Stimulated activated effector memory CD8-positive, alpha-beta T cell treated with anti-CD3 and anti-CD28 coated beads, Interleukin-12 subunit alpha, Interleukin-12 subunit beta, amount 100 ng/mL, for 72 hours (primary cell): Measurements from ENCODE around the gene BTBD10.

Experiments used
- ATAC-seq: fragments of 150-1000 bp; cut with Tn5 transposase; 2 replicates; pipeline ENCODE4 v1.10.0; 2021
- DNase-seq, 2 donors: peaks; one replicate each; pipeline ENCODE4 v3.0.0; 2021 to 2022; ENCODE audit warnings: low spot score in 2 of 2
- H3K27ac Mint-ChIP-seq: one replicate; pipeline ENCODE4 v1.8.0; 2022; ENCODE audit warnings: mild to moderate bottlenecking, mixed read lengths
- H3K36me3 Mint-ChIP-seq: one replicate; pipeline ENCODE4 v1.8.0; 2022; ENCODE audit warnings: mild to moderate bottlenecking, mixed read lengths
- H3K4me1 Mint-ChIP-seq: one replicate; pipeline ENCODE4 v1.8.0; 2022; ENCODE audit warnings: mixed read lengths
- H3K4me3 Mint-ChIP-seq: one replicate; pipeline ENCODE4 v1.8.0; 2022; ENCODE audit warnings: mild to moderate bottlenecking, mixed read lengths
- H3K9me3 Mint-ChIP-seq: one replicate; pipeline ENCODE4 v1.8.0; 2022; ENCODE audit warnings: mixed read lengths

BTBD10 gene

DNA sequence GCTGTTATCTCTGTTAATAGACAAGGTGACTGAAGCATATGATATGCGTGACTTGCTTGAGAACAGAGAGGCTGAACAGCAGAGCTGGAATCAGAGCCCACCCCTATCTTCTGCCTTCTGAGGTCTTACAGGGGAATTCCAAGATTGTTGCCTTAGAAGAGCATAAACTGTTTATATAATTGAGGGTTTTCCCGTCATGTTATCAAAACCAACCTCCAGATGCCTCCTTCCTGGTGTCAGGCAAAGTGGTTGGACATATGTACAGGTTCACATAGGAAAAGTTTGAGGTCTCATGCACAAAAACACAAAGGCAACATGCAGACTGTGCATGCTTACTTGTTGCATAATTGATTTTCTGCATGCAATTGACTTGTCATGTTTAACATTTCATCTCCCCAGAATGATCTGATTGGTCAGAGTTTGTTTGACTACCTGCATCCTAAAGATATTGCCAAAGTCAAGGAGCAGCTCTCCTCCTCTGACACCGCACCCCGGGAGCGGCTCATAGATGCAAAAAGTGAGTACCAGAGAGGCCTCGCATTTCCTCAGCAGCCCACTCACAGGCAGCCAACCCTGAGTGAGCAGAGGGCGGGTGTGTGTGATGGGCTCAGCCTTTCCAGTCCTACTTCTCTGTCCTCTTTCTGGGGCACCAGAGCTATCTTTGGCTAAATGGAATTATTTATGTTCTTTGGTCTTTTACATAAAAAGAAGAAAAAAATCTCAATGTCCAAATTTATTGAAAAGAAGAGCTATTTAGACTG, 96.6 kb downstream of the BTBD10 start:
- Mint-ChIP-seq H3K4me3 (no peak overlapping the region), H3K36me3 (peaks cover 12% of the 10 kb centered on the region), H3K9me3 (no peaks in the 10 kb centered on the region), H3K4me1 (no peaks in the 10 kb centered on the region), H3K27ac (no peak overlapping the region)
- ATAC-seq = no peak
- no peak for DNase-seq

GRCh38 chr11:13364388-13364787, 98.6 kb downstream of the BTBD10 start:
- DNase-seq = no peak
- H3K27ac Mint-ChIP-seq = peak overlapping the region; percentile 75
- H3K4me1 Mint-ChIP-seq = no peaks in the 10 kb centered on the region
- H3K4me3 Mint-ChIP-seq = no peak overlapping the region
- no peaks in the 10 kb centered on the region for H3K9me3 Mint-ChIP-seq
- peaks cover 32% of the 10 kb centered on the region for H3K36me3 Mint-ChIP-seq
- no peak for ATAC-seq

DNA sequence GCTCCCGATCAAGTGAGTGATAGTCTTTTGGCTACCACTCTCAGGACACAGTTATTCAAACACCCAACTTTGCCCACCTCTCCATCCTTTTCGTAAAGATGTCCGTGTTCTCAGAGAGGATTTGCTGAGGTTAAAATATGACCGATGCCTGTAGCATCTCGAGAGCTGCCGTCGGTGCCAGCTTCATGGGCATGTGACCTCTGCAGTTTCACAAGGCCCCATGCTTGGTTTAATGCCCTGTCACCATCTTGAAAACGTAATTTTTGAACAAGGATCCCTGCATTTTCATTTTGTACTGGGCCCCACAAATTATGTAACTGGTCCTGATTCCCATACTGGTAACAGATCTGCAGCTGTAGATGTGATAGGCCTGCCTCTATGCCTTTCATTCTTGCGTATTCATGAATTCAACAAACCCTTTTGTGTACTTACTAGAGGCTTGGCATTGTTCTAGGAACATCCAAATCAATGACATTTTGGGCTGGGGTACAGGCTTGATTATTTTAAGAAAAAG, 100.4 kb downstream of the BTBD10 start:
- no peak for ATAC-seq
- H3K36me3 Mint-ChIP-seq = peaks cover 50% of the 10 kb centered on the region

GRCh38 chr11:13358596-13359270, 104.3 kb downstream of the BTBD10 start:
- Mint-ChIP-seq H3K36me3 (peaks cover 89% of the 10 kb centered on the region), H3K4me1 (peaks cover 8% of the 10 kb centered on the region)

More for the DNA sequence above, 100.4 kb downstream of the BTBD10 start:
- Mint-ChIP-seq H3K9me3 (no peaks in the 10 kb centered on the region), H3K4me1 (no peaks in the 10 kb centered on the region), H3K4me3 (no peak overlapping the region), H3K27ac (no peak overlapping the region)
- no peak for DNase-seq

GRCh38 chr11:13357232-13357631, 105.8 kb downstream of the BTBD10 start:
- H3K36me3 Mint-ChIP-seq = peaks cover 100% of the 10 kb centered on the region
- no peak overlapping the region for H3K27ac Mint-ChIP-seq
- no peak for ATAC-seq
- no peak overlapping the region for H3K4me3 Mint-ChIP-seq
- no peaks in the 10 kb centered on the region for H3K9me3 Mint-ChIP-seq
- no peak for DNase-seq
- peaks cover 8% of the 10 kb centered on the region for H3K4me1 Mint-ChIP-seq

More at GRCh38 chr11:13358596-13359270, 104.3 kb downstream of the BTBD10 start:
- no peaks in the 10 kb centered on the region for H3K9me3 Mint-ChIP-seq
- H3K4me3 Mint-ChIP-seq = no peak overlapping the region
- no peak for DNase-seq
- ATAC-seq = no peak
- H3K27ac Mint-ChIP-seq = peak overlapping the region; percentile 73

DNA sequence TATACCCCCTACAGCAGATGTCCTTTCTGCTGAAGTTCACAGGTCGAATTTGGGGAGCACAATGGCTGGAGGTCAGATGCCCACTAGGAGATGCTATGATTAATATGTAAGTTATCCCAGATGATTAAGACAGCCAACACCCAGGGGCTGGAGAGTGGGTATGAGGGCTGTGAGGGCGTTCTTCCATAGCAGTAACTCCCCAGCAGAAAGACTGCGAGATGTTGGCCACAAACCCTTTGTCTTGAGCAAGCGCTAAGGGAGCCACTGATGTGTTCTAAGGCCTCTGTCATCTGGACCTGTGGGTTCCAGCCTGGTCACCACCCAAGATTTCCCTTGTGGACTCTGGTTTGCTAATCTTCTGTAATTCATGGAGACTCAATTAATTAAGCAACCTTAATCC, 107.8 kb downstream of the BTBD10 start:
- no peak for DNase-seq
- Mint-ChIP-seq H3K36me3 (peaks cover 97% of the 10 kb centered on the region), H3K4me1 (peaks cover 24% of the 10 kb centered on the region)

DNA sequence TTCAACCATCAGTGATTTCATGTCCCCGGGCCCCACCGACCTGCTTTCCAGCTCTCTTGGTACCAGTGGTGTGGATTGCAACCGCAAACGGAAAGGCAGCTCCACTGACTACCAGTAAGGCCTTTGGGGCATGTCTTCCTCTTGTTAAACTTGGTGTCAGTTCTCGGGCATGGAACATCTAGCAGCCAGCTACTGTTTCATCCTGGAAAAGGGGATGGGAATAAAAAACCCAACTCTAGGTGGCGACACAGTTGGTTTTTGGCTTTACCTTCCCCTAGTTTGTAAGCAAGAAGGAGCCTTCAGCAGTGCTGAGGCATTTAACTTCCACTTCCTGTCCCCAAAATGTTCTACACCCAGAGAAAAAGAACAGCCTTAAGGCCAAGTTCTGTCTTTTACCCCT, 108.7 kb downstream of the BTBD10 start:
- Mint-ChIP-seq H3K4me3 (no peak overlapping the region), H3K36me3 (peaks cover 97% of the 10 kb centered on the region), H3K9me3 (no peaks in the 10 kb centered on the region), H3K4me1 (peaks cover 24% of the 10 kb centered on the region), H3K27ac (peak overlapping the region; percentile 70)
- ATAC-seq = no peak
- no peak for DNase-seq

More for the DNA sequence above, 107.8 kb downstream of the BTBD10 start:
- Mint-ChIP-seq H3K4me3 (no peak overlapping the region), H3K27ac (peak overlapping the region; percentile 70), H3K9me3 (no peaks in the 10 kb centered on the region)
- no peak for ATAC-seq

DNA sequence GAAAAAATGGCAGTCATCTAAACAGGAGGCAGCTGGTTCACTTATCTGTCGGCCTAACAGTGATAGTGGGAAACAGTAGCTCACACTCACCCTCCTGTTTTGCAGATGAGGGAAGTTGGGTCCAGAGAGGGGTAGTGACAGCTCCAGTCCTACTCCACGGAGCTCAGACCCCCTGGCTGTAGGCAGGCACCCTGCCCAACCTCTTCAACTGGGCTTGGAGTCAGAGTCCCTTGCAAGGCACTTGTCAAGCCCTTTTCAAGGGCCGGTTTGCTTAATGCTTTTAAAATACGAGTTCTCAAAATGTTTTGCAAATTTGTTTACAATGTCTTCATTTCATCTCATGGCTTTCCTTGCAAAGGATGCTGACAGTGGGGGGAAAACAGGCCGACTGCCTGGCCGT, 110.3 kb downstream of the BTBD10 start:
- H3K4me1 Mint-ChIP-seq = peaks cover 34% of the 10 kb centered on the region
- H3K36me3 Mint-ChIP-seq = peaks cover 86% of the 10 kb centered on the region
- H3K9me3 Mint-ChIP-seq = no peaks in the 10 kb centered on the region
- H3K27ac Mint-ChIP-seq = no peak overlapping the region
- ATAC-seq (no peak), DNase-seq (no peak)
- H3K4me3 Mint-ChIP-seq = no peak overlapping the region

GRCh38 chr11:13349581-13349980, 113.4 kb downstream of the BTBD10 start:
- H3K4me1 Mint-ChIP-seq = peaks cover 57% of the 10 kb centered on the region
- DNase-seq = no peak
- H3K4me3 Mint-ChIP-seq = no peak overlapping the region
- no peaks in the 10 kb centered on the region for H3K9me3 Mint-ChIP-seq
- no peak overlapping the region for H3K27ac Mint-ChIP-seq
- no peak for ATAC-seq
- peaks cover 63% of the 10 kb centered on the region for H3K36me3 Mint-ChIP-seq

DNA sequence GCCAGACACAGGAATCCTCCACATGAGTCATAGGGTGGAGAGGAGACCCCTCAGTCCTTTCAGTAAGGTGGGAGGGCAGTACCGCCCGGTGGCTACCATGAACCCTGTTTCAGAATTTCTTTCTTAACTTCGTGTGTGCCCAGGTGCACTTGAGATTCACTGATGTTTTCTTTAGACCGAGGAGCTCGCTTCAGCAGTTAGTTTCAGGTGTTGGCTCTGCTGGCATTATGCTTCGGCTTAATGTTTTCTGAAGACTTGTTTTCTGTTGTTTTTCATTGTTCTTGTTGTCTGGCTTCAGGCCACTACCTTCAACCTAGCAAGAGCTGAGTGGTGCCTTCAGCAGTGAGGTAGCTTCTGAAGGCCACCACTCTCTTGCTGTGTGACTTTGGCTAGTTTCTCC, 114.0 kb downstream of the BTBD10 start:
- Mint-ChIP-seq H3K36me3 (peaks cover 58% of the 10 kb centered on the region), H3K4me3 (no peak overlapping the region), H3K27ac (peak overlapping the region; percentile 93), H3K4me1 (peaks cover 57% of the 10 kb centered on the region), H3K9me3 (no peaks in the 10 kb centered on the region)
- DNase-seq = no peak
- ATAC-seq = no peak

- no peak for DNase-seq
- Mint-ChIP-seq H3K9me3 (no peaks in the 10 kb centered on the region), H3K36me3 (peaks cover 51% of the 10 kb centered on the region), H3K4me1 (peaks cover 63% of the 10 kb centered on the region), H3K27ac (peak overlapping the region; percentile 93), H3K4me3 (peak overlapping the region; percentile 23)
- ATAC-seq = peak; percentile 31
These were observed 114.7 kb downstream of the BTBD10 start for GRCh38 chr11:13348305-13348704.

- Mint-ChIP-seq H3K4me3 (peak overlapping the region; percentile 23), H3K36me3 (peaks cover 46% of the 10 kb centered on the region), H3K9me3 (no peaks in the 10 kb centered on the region), H3K27ac (peak overlapping the region; percentile 93), H3K4me1 (peaks cover 64% of the 10 kb centered on the region)
- DNase-seq (no peak), ATAC-seq (no peak)
These were observed 115.1 kb downstream of the BTBD10 start for GRCh38 chr11:13347901-13348300.

DNA sequence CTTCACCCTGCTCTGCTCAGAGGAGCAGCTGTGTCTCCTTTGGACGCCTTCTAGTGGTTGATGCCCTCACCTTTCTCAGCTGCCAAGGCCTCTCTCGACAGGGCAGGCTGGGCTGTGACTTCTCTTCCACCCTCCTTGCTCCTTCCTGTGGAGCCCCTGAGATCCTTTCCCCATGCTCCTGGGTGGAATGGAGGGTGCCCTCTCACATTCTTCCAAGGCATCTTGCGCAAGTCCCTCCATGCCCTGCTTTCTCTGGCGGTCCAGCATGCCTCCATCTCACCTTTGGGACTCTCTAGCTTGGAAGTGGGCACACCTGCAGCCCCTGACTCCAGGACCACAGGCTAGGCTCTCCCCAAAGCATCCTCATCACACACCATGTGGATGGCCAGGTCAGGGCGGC, 116.6 kb downstream of the BTBD10 start:
- peaks cover 43% of the 10 kb centered on the region for H3K36me3 Mint-ChIP-seq
- H3K27ac Mint-ChIP-seq = peak overlapping the region; percentile 39
- no peak overlapping the region for H3K4me3 Mint-ChIP-seq
- DNase-seq = no peak
- ATAC-seq = no peak
- H3K9me3 Mint-ChIP-seq = no peaks in the 10 kb centered on the region
- peaks cover 66% of the 10 kb centered on the region for H3K4me1 Mint-ChIP-seq

DNA sequence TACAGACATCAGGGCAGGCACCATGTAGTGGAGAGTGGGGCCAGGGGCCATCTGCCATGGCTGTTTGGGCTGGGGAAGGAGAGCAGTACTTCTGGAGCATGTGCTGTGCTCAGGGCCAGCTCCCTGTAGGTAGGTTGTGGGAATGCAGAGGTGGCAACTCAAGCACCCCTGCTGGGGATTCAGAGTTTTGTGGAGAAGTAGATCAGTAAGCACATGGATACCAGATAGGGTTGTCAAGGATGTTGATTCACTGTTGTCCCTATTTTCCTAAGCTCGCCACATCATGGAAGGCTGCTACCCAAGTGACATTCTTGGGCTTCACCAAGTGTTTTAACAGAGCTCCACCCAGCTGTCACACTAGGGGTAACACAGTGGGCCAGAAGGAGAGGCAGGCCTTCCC, 118.2 kb downstream of the BTBD10 start:
- H3K4me3 Mint-ChIP-seq = no peak overlapping the region
- peaks cover 74% of the 10 kb centered on the region for H3K4me1 Mint-ChIP-seq
- peak overlapping the region; percentile 39 for H3K27ac Mint-ChIP-seq
- no peaks in the 10 kb centered on the region for H3K9me3 Mint-ChIP-seq
- no peak for ATAC-seq
- DNase-seq = no peak
- peaks cover 34% of the 10 kb centered on the region for H3K36me3 Mint-ChIP-seq

DNA sequence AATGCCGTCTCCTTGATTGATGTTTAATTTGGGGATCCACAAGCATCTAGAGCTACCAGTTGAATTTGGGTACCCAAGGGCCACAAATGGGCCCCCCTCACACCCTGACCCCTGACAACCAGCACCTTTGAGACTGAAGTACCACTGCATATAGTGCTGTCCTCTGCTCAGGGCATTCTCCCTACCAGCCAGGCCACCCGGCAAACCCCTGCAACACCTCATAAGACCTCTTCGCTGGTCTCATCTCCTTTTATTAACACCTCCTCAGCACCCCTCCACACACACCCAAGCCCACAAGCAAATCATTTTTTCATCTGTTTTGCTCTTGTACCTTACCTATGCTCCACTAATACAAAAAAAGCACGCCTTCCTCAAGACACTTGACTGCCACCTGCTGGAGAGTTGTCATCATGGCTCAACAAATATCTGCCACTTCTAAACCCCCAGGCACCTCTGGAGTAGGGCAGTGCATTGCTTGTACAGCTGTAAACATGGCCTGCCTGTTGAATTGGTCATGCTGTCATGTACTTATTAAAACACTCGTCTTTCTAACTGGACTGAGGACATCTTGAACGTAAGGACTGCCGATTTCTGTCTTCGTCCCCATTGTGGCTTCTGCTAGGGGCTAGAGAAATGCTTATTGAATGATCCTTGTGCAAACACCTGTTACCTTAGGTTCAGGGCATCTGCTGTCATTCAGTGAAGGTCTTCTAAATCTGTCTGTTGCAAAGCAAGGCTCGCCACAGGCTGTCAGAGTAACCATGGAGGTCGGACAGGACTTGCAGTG, 118.9 kb downstream of the BTBD10 start:
- peak; percentile 55 to 86 for DNase-seq
- no peaks in the 10 kb centered on the region for H3K9me3 Mint-ChIP-seq
- no peak overlapping the region for H3K4me3 Mint-ChIP-seq
- peak; percentile 56 for ATAC-seq
- peak overlapping the region; percentile 87 for H3K27ac Mint-ChIP-seq
- peaks cover 32% of the 10 kb centered on the region for H3K36me3 Mint-ChIP-seq
- peaks cover 81% of the 10 kb centered on the region for H3K4me1 Mint-ChIP-seq
